K562 (cell line): ENCODE data around the gene RFNG. TPM values are rescaled to one million over a fixed set of nuclear protein-coding genes. Genes with fewer than 3 reads are reported as not detected.
A peak's percentile ranks its signal among the peaks of the same experiment; 100 is the strongest.

Experiments
- BRD9 ChIP-seq: fragments of 450-650 bp; IDR thresholded peaks from 2 replicates; pipeline ENCODE4 v1.6.1; 2018; ENCODE audit warnings: low read depth; ENCODE audit not compliant: partially characterized antibody
- HNRNPH1 ChIP-seq: fragments of 200-400 bp; formaldehyde crosslinking; optimal IDR thresholded peaks from 2 replicates; pipeline ENCODE3; 2017; ENCODE audit warnings: low read depth, mild to moderate bottlenecking, low read length, moderate library complexity
- MCM3 ChIP-seq: fragments of 450-650 bp; IDR thresholded peaks from 2 replicates; pipeline ENCODE4 v1.6.1; 2016
- PHF8 ChIP-seq: fragments of 200-600 bp; sonication (generic); IDR thresholded peaks from 2 replicates; pipeline ENCODE4 v1.6.1; 2012; ENCODE audit warnings: mixed run types, mild to moderate bottlenecking, inconsistent platforms, low read length, moderate library complexity, borderline replicate concordance
- POLR3G ChIP-seq: IDR thresholded peaks from 2 replicates; pipeline ENCODE4 v1.6.1; 2011; ENCODE audit not compliant: insufficient read length, insufficient replicate concordance; ENCODE audit errors: extremely low read depth
- RFX7 ChIP-seq: fragments of 250-450 bp; sonication (Bioruptor Pico); IDR thresholded peaks from 2 replicates; pipeline ENCODE4 v1.5.1; 2021; ENCODE audit warnings: mild to moderate bottlenecking
- SP2 ChIP-seq: IDR thresholded peaks from 2 replicates; pipeline ENCODE4 v1.6.1; 2011; ENCODE audit warnings: mild to moderate bottlenecking, low read depth, low read length, moderate library complexity; ENCODE audit not compliant: poor library complexity, severe bottlenecking; ENCODE audit errors: extremely low read depth
- ZBED1 ChIP-seq: IDR thresholded peaks from 2 replicates; pipeline ENCODE4 v1.6.1; 2014
- polyA plus RNA-seq, 8 experiments: library from polyadenylated mRNA; depleted of rRNA in 4 of 8; stranded (reverse) in 5 of 8; unstranded in 3 of 8; fragments of >200 nt; fragmentation: Nextera tagmentation in 2 of 8; fragmentation: Illumina TruSeq in 1 of 8; extraction: Ambion mirVana in 2 of 8; extraction: Trizol in 1 of 8; gene quantifications; 2 replicates each; pipeline versions ENCODE4 v1.2.1 to v1.2.3, GENCODE V29; 2011 to 2014; ENCODE audit warnings: inconsistent platforms in 1 of 8, missing spikeins in 1 of 8
- total RNA-seq, 7 experiments: library from RNA; depleted of rRNA in 6 of 7; stranded (reverse); fragments of >200 nt in 6 of 7; fragmentation: Illumina TruSeq in 2 of 7; extraction: Trizol in 2 of 7; gene quantifications; 2 replicates each; pipeline versions ENCODE4 v1.2.1 to v1.2.3, GENCODE V29; 2011 to 2021; ENCODE audit warnings: low replicate concordance in 1 of 7
- TF ChIP-seq, protein P1 (sequence below): fragments of 250-450 bp; sonication (Bioruptor Pico); IDR thresholded peaks from 2 replicates; pipeline ENCODE4 v1.4.0; 2020
- TF ChIP-seq, protein P2 (sequence below): fragments of 450-650 bp; formaldehyde crosslinking; conservative IDR thresholded peaks from 2 replicates; pipeline ENCODE4 v1.4.0; 2022; ENCODE audit warnings: mild to moderate bottlenecking, missing genetic modification characterization
- TF ChIP-seq, protein P3 (sequence below): fragments of 450-650 bp; IDR thresholded peaks from 2 replicates; pipeline ENCODE4 v1.7.0; 2016; ENCODE audit warnings: borderline replicate concordance
- TF ChIP-seq, protein P4 (sequence below): sonication (generic); formaldehyde crosslinking; IDR thresholded peaks from 2 replicates; pipeline ENCODE4 v1.9.0; 2022; ENCODE audit warnings: mild to moderate bottlenecking, missing genetic modification reagents
- TF ChIP-seq, protein P5 (sequence below): sonication (generic); formaldehyde crosslinking; IDR thresholded peaks from 2 replicates; pipeline ENCODE4 v1.8.0; 2022; ENCODE audit warnings: missing genetic modification reagents, mild to moderate bottlenecking, borderline replicate concordance

Gene RFNG
- total and polyA plus RNA-seq, 9 of the 15 experiments (the other 6 are each of a cell fraction or from before 2014, with no cell fraction given) = 0.32 to 32.8 (median 9.5) TPM

DNA sequence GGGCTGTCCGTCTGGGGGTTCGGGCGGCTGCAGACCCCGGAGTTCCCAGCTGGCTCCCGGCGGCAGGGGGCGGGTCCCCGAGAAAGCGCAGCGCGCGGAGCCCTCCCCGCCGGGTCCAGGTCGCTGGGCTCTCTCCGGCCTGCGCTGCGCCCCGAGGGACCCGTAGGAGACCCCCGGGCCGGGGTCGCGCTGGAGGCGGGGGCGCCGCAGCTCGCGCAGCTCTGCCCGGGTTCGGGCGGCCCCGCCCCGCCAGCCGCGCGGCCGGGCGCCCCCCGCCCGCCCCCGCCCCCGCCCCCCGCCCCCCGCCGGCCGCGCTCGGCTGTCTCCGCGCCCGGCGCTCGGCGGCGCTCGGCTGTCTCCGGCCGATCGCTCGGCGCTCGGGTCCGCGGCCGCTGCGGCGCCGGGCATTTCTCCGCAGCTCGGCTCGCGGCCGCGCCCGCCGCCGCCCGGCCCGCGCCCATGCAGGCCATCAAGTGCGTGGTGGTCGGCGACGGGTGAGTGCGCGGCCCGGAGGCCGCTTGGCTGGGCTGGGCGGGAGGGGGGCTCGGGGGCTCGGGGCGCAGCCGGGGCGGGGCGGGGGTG lies 20.2 kb downstream of the RFNG start, which contains the start of gene RAC3 (continued):
- TF ChIP-seq, protein P1, sequence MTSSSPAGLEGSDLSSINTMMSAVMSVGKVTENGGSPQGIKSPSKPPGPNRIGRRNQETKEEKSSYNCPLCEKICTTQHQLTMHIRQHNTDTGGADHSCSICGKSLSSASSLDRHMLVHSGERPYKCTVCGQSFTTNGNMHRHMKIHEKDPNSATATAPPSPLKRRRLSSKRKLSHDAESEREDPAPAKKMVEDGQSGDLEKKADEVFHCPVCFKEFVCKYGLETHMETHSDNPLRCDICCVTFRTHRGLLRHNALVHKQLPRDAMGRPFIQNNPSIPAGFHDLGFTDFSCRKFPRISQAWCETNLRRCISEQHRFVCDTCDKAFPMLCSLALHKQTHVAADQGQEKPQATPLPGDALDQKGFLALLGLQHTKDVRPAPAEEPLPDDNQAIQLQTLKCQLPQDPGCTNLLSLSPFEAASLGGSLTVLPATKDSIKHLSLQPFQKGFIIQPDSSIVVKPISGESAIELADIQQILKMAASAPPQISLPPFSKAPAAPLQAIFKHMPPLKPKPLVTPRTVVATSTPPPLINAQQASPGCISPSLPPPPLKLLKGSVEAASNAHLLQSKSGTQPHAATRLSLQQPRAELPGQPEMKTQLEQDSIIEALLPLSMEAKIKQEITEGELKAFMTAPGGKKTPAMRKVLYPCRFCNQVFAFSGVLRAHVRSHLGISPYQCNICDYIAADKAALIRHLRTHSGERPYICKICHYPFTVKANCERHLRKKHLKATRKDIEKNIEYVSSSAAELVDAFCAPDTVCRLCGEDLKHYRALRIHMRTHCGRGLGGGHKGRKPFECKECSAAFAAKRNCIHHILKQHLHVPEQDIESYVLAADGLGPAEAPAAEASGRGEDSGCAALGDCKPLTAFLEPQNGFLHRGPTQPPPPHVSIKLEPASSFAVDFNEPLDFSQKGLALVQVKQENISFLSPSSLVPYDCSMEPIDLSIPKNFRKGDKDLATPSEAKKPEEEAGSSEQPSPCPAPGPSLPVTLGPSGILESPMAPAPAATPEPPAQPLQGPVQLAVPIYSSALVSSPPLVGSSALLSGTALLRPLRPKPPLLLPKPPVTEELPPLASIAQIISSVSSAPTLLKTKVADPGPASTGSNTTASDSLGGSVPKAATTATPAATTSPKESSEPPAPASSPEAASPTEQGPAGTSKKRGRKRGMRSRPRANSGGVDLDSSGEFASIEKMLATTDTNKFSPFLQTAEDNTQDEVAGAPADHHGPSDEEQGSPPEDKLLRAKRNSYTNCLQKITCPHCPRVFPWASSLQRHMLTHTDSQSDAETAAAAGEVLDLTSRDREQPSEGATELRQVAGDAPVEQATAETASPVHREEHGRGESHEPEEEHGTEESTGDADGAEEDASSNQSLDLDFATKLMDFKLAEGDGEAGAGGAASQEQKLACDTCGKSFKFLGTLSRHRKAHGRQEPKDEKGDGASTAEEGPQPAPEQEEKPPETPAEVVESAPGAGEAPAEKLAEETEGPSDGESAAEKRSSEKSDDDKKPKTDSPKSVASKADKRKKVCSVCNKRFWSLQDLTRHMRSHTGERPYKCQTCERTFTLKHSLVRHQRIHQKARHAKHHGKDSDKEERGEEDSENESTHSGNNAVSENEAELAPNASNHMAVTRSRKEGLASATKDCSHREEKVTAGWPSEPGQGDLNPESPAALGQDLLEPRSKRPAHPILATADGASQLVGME (CRISPR knock-in tag) = no peak
- TF ChIP-seq, protein P2, sequence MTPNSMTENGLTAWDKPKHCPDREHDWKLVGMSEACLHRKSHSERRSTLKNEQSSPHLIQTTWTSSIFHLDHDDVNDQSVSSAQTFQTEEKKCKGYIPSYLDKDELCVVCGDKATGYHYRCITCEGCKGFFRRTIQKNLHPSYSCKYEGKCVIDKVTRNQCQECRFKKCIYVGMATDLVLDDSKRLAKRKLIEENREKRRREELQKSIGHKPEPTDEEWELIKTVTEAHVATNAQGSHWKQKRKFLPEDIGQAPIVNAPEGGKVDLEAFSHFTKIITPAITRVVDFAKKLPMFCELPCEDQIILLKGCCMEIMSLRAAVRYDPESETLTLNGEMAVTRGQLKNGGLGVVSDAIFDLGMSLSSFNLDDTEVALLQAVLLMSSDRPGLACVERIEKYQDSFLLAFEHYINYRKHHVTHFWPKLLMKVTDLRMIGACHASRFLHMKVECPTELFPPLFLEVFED = no peak
- TF ChIP-seq MCM3 = no peak
- TF ChIP-seq HNRNPH1 = no peak
- TF ChIP-seq, protein P3, sequence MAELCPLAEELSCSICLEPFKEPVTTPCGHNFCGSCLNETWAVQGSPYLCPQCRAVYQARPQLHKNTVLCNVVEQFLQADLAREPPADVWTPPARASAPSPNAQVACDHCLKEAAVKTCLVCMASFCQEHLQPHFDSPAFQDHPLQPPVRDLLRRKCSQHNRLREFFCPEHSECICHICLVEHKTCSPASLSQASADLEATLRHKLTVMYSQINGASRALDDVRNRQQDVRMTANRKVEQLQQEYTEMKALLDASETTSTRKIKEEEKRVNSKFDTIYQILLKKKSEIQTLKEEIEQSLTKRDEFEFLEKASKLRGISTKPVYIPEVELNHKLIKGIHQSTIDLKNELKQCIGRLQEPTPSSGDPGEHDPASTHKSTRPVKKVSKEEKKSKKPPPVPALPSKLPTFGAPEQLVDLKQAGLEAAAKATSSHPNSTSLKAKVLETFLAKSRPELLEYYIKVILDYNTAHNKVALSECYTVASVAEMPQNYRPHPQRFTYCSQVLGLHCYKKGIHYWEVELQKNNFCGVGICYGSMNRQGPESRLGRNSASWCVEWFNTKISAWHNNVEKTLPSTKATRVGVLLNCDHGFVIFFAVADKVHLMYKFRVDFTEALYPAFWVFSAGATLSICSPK = no peak
- TF ChIP-seq SP2 = no peak
- TF ChIP-seq POLR3G = no peak
- TF ChIP-seq BRD9 = no peak
- TF ChIP-seq, protein P4, sequence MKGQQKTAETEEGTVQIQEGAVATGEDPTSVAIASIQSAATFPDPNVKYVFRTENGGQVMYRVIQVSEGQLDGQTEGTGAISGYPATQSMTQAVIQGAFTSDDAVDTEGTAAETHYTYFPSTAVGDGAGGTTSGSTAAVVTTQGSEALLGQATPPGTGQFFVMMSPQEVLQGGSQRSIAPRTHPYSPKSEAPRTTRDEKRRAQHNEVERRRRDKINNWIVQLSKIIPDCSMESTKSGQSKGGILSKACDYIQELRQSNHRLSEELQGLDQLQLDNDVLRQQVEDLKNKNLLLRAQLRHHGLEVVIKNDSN (CRISPR knock-in tag) = no peak
- TF ChIP-seq, protein P5, sequence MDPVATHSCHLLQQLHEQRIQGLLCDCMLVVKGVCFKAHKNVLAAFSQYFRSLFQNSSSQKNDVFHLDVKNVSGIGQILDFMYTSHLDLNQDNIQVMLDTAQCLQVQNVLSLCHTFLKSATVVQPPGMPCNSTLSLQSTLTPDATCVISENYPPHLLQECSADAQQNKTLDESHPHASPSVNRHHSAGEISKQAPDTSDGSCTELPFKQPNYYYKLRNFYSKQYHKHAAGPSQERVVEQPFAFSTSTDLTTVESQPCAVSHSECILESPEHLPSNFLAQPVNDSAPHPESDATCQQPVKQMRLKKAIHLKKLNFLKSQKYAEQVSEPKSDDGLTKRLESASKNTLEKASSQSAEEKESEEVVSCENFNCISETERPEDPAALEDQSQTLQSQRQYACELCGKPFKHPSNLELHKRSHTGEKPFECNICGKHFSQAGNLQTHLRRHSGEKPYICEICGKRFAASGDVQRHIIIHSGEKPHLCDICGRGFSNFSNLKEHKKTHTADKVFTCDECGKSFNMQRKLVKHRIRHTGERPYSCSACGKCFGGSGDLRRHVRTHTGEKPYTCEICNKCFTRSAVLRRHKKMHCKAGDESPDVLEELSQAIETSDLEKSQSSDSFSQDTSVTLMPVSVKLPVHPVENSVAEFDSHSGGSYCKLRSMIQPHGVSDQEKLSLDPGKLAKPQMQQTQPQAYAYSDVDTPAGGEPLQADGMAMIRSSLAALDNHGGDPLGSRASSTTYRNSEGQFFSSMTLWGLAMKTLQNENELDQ = no peak
- TF ChIP-seq PHF8 = peak; percentile 9; the same call in 1 of the 2 replicates
- no peak for TF ChIP-seq RFX7 (CRISPR knock-in tag)
- no peak for TF ChIP-seq ZBED1
